ENCODE data around the gene MYOM1.

DNA sequence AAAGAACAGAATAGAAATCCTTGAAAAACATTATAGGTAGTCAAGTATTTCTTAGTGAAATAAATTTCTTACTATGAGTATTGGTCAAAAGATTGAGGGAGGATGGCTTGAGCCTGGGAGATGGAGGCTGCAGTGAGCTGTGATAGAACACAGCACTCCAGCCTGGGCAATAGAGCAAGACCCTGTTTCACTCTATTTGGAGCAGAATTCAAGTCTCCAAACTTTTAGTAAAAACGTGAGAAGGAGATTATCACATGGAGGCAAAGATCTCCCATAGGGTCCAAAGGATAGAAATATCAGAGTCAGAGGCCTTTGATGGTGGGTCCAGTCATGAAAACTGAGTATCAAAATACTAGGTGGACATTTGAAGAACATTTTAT lies 25.4 kb upstream of the MYOM1 start:
- TF ChIP-seq, protein P1, sequence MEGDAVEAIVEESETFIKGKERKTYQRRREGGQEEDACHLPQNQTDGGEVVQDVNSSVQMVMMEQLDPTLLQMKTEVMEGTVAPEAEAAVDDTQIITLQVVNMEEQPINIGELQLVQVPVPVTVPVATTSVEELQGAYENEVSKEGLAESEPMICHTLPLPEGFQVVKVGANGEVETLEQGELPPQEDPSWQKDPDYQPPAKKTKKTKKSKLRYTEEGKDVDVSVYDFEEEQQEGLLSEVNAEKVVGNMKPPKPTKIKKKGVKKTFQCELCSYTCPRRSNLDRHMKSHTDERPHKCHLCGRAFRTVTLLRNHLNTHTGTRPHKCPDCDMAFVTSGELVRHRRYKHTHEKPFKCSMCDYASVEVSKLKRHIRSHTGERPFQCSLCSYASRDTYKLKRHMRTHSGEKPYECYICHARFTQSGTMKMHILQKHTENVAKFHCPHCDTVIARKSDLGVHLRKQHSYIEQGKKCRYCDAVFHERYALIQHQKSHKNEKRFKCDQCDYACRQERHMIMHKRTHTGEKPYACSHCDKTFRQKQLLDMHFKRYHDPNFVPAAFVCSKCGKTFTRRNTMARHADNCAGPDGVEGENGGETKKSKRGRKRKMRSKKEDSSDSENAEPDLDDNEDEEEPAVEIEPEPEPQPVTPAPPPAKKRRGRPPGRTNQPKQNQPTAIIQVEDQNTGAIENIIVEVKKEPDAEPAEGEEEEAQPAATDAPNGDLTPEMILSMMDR (conservative IDR thresholded peaks at IDR 0.05; ENCODE audit: low read length): no peak
- no peak for TF ChIP-seq EZH2phosphoT487 (IDR thresholded peaks at IDR 0.05; ENCODE audit: borderline replicate concordance, low read depth, low read length)
